Measurements from ENCODE around the gene ARL4A.
A peak's percentile ranks its signal among the peaks of the same experiment; 100 is the strongest.
"Not testable (repeated sequence)": the region's sequence is repeated elsewhere in the genome, so short reads cannot be mapped to it uniquely, and the experiment has no call there.

The ARL4A gene

DNA sequence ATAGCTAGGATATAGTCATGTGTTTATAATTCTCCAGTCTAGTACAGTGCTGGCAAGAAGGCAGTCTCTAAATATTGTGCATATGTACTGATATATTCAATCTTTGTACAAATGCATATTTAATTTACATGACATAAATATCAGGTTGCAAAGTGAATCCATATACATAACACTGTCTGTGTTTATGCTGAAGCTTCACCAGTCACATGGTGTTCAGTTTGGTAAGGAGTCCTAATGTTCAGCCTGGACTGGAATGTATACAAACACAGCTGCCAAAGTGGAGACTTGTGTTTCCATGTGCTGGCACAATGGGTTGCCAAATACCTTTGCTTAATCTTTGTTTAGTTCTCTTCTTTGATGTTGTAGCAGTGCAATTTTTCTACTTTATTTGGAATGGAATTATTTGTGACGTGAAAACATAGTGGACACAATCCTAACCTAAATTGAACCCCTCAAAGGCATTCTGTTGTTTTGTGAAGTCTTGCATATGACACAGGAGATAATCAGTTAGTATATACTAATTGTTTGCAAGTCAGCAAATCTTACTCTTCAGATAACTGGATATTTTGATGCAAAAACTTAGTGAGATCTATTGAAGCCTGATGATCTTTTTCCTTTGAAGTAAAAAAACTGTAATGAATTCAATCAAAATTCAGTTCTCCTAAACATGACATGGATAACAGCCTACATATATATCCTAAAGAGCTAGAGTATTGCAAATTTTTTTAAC is 17.3 kb upstream of the ARL4A start:
- no peak for DNase-seq

DNA sequence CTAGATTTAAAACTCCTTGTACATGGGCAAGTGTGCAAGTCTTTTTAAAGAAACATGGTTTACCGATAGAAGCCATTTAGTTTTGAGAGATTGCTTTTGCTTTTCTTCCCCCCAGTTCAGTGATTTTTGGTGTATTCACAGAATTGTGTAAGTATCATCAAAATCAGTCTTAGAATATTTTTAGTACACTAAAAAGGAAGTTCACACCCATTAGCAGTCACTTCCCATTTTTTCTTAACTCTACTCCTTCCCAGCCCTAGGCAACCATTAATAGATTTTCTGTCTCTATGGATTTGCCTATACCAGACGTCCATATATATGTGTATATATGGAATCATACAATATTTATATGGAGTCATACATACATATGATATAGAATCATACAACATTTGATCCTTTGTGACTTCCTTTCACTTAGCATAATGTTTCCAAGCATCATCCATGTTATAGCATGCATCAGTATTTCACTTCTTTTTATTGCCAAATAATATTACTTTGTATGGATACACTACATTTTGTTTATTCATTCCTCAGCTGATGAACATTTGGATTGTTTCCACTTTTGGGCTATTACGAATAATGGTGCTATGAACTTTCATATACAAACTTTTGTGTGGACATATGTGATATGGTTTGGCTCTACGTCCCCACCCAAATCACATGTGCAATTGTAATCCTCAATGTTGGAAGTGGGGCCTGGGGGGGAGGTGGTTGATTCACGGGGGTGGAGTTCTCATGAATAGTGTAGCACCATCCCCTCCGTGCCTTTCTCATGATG is 16.5 kb upstream of the ARL4A start:
- DNase-seq = no peak

DNA sequence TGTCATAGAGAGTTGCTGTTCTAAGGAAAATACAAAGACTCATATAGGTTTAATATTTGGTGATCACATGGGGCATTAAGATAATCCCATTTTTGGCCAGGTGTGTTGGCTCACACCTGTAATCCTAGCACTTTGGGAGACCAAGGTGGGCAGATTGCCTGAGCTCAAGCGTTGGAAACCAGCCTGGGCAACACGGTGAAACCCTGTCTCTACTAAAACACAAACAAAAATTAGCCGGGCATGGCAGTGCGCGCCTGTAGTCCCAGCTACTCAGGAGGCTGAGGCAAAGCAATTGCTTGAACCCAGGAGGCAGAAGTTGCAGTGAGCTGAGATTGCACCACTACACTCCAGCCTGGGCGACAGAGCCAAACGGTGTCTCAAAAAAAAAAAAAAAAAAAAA is 14.0 kb upstream of the ARL4A start:
- not testable (repeated sequence) for DNase-seq

DNA sequence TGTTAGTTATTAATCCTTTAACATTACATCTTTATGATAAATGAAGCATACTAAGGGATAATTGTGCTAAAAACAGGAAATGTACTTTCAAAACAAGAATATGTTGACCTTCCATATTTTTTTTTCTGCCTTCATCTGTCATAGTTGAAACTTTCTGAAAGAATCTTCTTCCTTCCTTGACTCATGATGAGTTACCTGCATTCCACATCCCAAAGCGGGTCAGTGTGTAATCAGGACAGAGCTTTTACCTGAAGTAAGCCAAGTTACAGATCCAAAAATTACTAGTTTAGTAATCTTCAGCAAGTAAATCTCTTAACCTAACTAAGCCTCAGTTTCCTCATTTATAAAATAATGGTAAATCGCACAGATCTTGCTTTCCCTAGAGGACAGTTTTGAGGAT is 13.4 kb upstream of the ARL4A start:
- no peak for DNase-seq

DNA sequence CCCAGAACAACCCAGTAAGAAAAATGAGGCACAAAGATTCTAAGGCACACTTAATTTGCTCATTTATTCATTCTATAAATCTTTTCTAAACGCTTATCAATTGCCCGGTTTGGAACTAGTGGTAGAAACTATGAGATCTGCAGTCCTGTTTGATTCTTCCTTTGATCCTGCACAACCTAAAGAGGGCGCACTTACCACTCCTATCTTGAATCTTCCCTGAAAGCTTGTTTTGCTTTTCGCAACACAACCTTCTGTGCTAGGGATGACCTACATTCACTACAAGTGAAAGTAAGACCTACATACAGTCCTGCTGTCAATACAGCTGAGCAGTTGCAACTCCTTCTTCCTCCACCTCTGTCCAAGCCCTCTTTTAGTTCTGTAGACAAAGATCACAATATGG is 12.6 kb upstream of the ARL4A start:
- DNase-seq = peak; percentile 35

DNA sequence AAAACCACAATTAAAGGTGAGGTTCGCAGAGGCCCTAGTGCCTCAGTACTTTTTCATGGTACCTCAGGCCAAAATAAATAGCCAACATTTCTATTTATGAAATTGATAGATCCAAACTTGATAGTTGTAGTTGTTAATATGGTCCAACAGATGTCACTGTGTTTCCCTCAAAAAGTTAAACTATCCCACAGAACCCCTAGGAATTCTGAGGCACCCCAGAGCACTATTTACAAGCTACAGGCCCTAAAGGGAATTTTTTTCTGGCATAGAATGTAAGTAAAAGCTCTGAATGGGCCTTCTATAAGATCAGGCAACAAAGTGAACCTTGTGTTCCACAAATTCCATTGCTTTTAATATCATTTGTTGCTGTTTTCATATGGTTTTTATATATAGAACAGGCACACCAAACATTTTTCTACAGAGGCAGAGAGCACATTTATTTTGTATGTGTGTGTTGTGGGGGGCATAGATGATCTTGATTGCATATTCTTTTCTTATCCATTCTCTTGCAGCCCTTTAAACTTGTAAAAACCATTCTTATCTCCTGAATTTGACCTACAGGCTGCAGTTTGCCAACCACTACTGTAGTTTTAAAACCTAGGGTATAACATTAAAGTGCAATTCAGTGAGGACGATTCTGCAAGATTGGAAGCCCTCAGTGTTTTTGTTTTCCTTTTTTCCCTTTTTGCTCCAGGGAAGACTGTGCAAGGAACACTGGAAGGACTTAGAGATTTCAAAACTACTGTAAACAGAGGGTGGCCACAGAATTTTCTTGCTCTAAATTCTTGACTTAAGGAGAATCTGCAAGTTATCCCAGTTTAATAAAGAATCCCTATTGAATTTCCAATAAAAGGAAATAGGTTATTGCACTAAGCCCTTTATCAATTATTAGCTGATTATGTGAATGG is 3.5 kb upstream of the ARL4A start:
- no peak for DNase-seq

DNA sequence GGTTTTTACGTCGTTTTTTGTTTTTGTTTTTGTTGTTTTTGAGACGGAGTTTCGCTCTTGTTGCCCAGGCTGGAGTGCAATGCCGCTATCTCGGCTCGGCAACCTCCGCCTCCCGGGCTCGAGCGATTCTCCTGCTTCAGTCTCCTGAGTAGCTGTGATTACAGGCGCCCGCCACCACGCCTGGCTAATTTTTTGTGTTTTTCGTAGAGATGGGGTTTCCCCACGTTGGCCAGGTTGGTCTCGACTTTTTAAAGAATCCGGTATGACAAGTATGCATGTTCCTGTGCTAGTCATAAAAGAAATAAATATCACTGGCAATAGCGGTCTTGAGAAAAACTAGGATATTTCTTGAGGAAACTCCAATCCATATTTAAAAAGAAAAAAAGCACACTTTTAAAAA is 2.7 kb upstream of the ARL4A start:
- DNase-seq = no peak

DNA sequence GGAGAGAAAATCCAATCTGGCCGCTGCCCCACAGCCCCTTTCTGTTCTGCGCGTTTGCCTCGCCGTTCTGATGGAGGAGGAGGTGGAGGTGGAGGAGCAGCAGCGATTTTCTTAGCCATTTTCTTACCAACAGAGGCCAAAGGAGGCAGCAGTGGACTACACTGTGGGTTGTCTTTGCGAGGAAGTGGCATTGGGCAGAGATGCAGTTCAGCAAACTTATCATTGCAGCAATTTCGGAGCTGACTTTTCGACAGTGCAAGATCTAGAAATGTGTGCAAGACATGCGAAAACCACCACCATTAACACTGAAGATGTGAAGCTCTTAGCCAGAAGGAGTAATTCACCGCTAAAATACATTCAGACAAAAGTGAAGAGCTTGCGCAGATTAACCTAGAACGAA is 1.9 kb upstream of the ARL4A start:
- peak; percentile 36 for DNase-seq

DNA sequence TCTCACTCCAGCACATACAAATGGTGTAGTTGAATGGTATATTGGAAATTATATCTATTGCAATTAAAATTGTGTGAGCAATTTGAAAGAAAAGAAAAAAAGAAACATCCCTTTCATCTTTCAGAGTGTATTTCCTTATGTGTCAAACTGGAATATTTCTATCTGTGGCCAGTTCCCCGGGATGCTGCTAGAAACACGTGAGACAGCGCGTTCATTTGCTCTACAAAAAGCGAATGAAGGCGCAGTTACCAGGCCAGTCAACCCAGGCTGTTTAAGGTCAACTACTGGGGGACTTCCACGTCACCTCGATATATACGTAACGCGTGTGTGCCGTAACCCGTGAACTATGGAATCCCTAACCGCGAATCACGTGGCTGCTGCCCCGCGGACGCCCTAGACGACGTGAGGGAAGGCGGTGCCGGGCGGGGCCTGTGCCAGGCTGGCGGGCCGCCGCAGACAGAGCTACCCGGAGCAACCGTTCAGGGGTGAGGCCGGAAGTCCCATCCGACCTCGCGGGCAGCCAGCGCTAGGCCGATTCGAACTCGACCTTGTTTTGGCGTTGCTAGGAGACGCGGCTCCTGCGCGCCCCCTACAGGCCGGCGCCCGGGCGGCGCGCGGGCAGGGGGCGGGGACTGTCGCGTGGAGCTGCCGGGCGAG is 1.1 kb upstream of the ARL4A start:
- peak; percentile 94 for DNase-seq

DNA sequence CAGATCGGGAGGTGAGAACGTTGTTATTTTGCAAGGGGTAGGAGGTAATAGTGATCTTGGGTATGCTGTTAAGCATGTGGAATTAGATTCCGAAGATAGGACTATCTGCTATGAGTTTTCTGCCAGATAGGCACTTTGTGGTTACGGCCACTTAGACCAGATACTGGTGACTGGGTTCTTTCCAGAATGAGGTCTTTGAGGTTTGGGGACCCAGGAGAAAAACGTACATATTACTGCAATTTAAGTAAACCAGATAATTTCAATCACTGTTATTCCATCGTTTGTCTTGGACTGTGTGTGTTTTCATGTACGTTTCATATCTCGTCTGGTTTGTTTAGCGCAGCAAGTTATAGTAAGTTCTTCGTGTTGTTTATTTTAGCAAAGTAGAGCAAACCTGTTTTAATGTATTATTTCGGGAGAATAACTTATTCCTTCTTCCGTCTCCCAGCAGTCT is 312 bp downstream of the ARL4A start:
- no peak for DNase-seq

DNA sequence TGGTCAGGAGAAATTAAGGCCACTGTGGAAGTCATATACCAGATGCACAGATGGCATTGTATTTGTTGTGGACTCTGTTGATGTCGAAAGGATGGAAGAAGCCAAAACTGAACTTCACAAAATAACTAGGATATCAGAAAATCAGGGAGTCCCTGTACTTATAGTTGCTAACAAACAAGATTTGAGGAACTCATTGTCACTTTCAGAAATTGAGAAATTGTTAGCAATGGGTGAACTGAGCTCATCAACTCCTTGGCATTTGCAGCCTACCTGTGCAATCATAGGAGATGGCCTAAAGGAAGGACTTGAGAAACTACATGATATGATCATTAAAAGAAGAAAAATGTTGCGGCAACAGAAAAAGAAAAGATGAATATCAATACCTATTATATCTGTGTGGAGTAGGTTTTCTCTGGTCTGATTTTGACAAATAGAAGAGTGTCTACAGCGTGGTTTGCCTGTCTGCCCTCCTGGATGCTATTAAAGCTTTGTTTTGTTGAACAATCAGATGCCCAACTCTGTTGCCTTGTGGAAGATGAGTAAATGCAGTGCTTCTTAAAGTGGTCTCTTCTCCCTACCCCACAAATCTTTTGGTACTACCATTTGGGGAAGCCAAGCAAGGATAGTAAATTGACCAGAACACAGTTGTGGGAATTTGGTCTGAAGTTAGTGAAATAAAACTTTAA is 1.2 kb downstream of the ARL4A start:
- DNase-seq = not testable (repeated sequence)

DNA sequence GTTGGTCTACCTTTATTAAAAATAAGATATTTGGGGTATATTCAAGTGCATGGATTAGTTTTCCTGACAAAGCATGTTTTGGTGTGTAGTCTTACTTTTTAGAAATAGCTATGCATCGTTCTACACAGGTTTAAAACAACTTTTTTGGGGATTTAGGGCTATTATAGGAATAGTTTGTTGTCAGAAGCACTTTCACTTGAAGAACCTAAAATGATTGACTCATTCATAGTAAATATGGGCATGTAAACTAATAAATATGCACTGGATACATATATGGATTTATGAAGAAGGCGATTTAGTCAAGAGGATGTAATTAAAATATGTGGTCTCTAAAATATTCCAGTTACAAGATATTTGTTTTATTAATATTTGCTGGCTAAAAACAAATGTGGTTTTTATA is 2.0 kb downstream of the ARL4A start:
- DNase-seq = no peak

DNA sequence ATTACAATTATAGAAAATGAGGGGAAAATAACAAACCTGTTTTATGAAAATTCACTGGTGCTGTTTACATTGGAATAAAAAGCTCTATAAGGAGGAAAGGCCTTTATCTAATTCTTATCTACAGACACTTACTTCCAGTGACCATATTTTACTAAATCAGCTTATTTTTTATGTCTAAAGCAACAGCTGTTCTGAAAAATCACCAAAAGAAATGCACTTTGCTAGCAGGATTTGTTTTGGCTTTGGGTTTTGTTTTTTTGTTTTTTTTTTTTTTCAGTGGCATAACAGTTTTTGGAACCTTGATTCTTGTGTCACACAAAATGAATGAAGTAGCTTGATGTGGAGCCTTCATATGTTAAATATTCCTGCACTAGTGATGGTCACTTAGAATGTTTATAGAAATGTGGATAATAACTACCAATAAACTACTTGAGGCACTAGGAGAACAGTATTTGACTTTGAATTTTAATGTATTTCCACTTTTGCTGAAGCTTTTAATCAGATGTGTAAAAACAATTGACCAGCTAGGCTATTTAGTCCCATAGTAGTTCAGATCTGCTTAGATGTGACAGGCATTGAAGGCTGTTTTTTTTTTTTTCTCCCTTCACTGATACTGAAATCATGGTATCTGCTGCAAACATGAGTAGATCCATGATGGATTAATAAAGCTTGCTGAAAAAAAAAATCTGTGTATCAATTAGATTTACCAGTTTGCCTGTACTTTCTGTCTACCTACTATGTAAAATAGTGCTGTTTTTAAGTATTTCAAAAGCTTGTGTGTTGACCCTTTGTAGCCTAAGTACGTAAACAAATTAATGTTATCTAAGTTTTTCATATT is 2.8 kb downstream of the ARL4A start:
- DNase-seq = no peak

DNA sequence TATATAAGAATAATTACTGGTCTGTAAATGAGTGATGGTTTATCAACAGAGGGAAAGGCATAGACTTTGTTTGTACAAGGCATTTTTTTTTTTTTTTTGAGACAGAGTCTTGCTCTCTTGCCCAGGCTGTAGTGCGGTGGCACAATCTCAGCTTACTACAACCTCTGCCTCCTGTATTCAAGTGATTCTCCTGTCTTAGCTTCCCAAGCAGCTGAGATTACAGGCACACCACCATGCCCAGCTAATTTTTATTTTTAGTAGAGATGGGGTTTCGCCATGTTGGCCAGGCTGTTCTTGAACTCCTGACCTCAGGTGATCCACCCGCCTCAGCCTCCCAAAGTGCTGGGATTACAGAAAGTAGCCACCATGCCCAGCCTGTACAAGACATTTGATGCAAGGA is 4.0 kb downstream of the ARL4A start:
- not testable (repeated sequence) for DNase-seq

DNA sequence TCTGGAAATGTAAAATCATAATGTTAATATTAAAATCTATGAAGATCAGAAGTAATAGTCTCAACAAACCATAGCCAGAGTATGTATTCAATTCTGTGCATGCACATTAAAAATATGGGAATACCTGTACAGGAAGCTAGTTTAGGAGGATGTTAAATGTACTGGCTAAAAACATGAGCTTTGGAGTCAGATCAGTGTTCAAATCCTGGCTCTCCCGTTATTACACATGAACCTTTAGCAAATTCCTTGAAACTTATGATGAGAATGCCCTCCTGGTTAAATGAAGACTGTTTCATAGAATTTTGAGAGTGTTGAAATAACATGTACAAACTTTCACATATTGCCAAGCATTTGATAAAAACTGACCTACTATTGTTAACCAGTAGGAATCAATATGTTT is 4.6 kb downstream of the ARL4A start:
- DNase-seq = no peak

DNA sequence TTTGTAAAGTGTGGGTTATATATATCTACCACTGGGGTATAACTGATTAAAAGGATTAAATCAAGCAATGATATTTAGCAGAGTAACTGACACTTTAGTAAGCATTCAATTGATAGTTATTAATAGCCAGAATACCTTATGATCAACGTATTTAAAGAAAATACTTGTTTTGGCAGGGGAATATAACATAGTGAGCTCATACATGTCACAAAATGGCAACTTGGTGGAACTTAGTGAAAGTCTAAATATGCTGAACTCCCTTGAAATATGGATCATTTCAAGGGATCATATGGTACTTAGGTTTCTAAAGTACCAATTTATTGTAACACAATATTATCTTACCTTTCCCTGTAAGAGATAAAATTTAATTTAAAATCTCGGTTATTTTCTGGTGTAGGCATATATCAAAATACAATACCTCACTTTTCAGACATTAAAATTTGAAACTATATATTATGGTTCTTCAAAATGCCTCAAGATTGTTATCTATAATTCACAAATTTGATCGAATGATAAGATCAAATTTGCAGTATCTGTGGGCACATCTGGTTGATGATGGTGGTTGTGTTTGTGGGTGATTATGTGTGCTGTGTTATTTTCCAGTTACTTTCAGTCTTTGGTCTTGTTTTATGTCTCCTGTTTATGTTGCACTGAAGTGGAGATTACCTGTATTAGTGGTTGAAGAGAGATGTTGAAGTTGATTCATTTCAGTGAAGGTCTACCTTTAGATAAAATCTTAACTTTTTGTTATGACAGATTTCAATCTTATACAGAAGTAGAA is 5.2 kb downstream of the ARL4A start:
- DNase-seq = no peak

DNA sequence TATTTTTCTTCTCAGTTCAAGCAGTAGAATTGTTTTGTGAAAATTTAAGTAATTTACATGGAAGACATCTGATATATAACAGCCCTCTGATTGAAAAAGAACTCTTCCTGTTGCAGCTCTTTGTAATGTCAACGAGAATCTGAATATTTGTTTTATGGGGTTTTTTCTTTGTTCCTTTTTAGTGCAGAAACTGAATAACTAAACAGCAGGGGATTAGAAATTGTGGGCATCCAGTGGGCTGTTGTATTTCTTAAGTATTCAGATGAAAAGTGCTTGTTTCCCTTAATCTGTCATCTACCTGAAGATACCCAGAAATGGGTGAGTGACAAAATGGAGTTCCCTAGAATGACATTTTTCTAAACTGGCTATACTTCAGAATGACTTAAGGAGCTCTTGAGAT is 7.4 kb downstream of the ARL4A start:
- no peak for DNase-seq

DNA sequence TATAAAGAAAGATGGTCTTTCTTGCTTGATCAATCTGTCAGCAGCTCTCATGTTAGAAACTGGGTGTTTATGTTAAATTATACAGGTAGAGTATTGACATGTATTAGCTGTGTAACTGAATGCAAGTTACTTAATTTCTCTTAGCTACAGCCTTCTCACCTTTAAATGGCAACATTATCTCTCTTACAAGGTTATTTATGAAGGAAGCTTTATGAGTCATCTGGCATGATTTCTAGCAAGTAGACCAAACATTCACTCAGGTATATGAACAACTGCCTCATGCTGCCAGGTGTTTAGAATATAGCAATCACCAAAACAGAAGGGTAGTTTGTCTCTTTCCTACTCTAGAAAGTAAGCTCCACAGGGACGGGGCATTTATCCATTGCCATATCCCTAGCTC is 8.5 kb downstream of the ARL4A start:
- no peak for DNase-seq

DNA sequence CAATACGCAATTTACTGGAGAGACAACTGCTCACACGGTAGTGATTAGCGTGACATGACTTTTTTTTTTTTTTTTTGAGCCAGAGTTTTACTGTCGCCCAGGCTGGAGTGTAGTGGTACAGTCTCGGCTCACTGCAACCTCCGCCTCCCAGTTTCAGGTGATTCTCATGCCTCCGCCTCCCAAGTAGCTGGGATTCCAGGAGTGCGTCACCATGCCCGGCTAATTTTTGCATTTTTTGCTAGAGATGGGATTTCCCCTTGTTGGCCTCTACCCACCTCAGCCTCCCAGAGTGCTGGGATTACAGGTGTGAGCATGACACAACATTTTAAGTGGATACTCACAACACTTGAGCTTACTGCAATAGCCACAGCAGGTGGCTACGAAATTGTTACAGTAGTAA is 11.9 kb downstream of the ARL4A start:
- DNase-seq = no peak

DNA sequence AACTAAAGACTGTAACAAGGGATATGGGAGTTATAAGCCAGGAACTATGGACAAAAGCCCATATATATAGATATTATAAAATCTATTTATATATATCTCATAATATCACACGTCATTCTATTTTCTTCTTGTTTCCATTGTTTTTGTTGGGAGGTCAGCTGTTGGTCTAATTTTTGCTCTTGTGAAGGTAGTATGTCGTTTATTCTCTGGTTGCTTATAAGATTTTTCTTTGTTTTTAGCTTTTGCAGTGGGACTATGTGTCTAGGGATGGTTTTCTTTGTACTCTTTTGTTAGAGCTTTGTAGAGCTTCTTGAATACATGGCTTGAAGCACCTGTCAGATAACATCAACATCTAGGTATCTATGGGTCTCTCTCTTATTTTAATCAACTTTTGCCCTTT is 14.0 kb downstream of the ARL4A start:
- no peak for DNase-seq

DNA sequence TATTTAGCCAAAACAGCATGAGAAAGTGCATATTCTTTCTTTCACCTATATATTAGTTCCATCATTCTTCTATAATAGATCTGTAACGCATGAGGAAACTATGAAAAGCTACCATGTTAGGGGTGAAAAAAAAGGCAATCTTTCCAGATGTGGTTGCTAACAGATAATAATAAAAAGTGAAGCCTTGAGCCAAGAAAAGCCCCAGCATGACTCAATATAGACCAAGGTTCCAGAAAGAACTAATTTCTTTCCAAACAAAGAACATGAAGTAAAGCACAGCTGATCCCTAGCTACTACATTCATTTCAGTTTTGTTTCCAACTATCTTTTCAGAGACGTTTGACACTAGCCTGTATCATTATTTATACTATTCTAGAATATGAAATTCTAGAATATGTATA is 16.4 kb downstream of the ARL4A start:
- DNase-seq = no peak
